GF-D8 (cell line): ENCODE data around the gene CRISP2.

Experiments
- DNase-seq: peaks from one replicate; lab custom pipeline; 2025; lab: John Stamatoyannopoulos, UW

CRISP2 gene

DNA sequence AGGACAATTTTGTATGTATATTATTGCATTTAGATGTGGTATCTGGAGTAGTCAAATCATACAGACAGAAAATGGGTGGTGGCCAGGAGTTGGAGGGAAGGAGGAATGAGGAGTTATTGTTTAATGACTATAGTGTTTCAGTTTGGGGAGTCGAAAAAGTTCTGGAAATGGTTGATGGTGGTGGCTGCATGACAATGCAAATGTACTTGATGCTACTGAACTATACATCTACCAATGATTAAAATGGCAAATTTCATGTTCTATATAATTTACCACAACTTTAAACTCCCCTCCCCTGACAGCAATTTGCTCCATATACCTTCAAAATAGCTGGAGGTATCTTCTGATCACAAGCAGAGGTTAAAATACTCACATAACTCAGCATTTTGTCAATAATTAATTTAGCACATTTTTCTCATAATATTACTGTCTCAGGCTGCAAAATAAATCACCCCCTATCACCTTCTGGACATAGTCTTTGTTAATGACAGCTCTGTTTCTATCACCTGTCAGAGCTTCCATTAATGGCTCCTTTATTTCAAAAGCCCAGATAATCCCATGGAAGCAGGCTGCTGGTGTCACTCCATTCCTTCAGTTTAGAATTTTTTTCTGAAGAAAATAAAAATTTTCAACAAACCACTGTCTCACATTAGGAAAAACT, 51.0 kb downstream of the CRISP2 start:
- no peak for DNase-seq

- no peak for DNase-seq
These were observed 59.4 kb downstream of the CRISP2 start for GRCh38 chr6:49653942-49654341.

GRCh38 chr6:49653438-49653837, 59.9 kb downstream of the CRISP2 start:
- no peak for DNase-seq

DNA sequence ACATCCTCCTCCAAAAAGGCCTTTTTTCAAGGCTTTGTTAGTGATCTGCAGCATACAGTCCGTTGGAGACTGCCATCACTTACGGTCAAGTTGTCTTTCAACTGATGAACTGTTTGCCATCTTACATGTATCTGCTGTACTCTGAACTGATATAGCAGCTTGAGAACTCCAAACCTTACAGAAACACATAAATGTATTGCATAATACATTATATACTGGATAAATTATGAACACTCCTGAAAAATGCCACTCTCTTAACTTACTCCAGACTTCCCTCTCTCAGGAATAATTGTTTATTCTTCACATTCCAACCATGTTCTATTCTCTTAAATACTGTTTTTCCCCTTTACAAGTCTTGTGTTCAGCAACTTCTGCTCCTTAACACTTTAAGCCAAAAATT, 62.1 kb downstream of the CRISP2 start:
- DNase-seq, result no peak

DNA sequence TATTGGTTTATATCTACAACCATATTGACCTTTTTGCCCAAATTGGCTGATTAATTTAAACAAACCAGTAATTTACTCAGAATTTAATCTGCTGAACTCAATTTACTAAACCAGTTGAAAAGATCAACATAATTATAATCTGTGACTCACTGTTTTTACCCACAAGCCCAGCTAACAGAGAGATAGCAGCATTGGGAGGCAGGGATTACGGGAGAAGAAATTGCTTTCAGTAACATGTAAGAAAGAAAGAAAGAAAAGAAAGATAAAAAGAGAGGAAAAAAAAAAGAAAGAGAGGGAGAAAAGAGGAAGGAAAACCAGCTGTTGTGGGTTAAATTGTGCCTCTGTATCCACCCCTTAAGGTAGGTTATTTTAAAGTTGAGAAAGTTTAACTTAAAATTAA, 63.4 kb downstream of the CRISP2 start:
- no peak for DNase-seq

- no peak for DNase-seq
These were observed 65.3 kb downstream of the CRISP2 start for GRCh38 chr6:49648036-49648435.

- no peak for DNase-seq
These were observed 65.9 kb downstream of the CRISP2 start for GRCh38 chr6:49647476-49647875.

DNA sequence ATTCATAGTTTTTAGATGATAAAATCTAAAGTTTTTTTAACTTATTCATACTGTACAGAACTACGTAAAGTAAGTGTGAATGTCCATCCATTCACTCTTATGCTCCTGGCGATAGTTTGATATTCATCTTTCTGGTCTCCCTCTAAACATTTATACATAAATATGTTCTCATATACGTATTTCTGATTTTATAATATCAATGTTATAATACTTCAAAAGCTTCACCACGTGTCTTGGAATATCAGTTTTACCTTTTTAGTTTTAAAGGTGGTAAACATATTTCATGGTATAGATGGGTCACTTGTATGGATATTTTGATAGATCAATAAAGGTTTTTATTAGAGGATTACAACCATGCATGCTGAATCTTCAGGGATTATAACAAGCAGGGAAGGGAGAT, 66.4 kb downstream of the CRISP2 start:
- no peak for DNase-seq

- peak; percentile 23 for DNase-seq
These were observed 67.1 kb downstream of the CRISP2 start for GRCh38 chr6:49646130-49646824.

DNA sequence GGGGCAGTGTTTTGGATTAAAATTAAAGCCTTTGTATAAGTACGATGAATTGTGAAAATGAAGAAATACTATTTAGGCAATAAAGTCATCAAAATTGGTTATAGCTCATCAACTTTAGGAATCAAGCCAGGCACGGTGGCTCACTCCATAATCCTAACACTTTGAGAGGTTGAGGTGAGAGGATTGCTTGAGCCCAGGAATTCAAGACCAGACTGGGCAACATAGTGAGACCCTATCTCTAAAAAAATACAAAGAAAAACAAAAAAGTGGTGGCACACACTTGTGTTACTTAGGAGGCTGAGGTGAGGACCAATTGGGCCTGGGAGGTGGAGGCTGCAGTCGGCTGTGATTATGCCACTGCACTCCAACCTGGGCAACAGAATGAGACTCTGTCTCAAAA, 68.2 kb downstream of the CRISP2 start:
- no peak for DNase-seq
